ENCODE data around the gene ZDHHC9. TPM values are rescaled to one million over a fixed set of nuclear protein-coding genes. Genes with fewer than 3 reads are reported as not detected.

ZDHHC9 gene
- total RNA-seq, 4 donors from 2014 or later, result 4.2 to 19.7 (median 13.1) TPM

DNA sequence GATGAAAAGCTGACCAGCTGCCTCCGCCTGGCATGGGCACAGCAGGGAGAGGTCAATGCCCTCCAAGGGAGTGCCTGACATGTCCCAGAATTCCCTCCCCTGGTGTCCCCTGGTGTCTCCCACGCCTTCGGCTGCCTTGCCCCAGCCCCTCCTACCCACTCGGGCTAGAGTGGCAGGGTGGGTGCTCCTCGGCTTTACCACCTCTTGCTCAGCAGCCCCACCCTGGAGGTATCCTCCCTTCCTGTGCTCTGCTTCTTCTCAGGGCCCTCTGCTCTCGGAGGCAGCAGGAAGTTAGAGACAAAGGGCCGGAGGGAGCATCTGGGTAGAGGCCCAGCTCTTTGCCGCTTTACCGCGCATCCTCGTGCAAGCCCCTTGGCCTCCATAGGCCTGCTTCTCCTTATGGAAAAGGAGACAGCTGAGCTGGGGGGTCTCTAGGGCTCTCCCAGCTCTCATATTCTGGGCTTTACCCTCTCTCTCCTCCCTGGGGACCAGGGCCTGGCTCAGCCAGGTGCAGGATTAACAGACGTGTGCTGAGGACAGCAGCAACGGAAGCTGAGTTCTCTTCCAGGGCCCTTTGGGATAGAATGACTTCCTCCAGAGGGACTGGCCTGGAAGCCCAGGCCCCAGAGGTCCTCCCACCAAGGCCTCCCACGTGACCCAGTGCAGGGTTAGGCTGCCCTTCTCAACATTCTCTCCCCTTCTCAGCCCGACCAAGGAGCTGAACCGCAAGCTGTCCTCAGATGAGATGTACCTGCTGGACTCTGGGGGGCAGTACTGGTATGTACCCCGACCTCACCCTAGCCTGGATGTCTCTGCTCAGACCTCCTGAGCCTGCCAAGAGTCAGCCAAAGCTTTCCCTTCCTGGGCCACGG is 87.7 kb downstream of the ZDHHC9 start:
- no peaks in the 10 kb centered on the region for H3K36me3 ChIP-seq
- H3K4me3 ChIP-seq, result no peak overlapping the region
- 76% methylated on average over 13 of the region's 18 CpGs for WGBS
- no peaks in the 10 kb centered on the region for H3K27me3 ChIP-seq
- TF ChIP-seq EP300 (IDR thresholded peaks at IDR 0.05) (no peak), POLR2A (IDR thresholded peaks at IDR 0.05; ENCODE audit: low read depth) (no peak), POLR2AphosphoS5 (IDR thresholded peaks at IDR 0.05) (no peak)
- TF ChIP-seq, protein P1, sequence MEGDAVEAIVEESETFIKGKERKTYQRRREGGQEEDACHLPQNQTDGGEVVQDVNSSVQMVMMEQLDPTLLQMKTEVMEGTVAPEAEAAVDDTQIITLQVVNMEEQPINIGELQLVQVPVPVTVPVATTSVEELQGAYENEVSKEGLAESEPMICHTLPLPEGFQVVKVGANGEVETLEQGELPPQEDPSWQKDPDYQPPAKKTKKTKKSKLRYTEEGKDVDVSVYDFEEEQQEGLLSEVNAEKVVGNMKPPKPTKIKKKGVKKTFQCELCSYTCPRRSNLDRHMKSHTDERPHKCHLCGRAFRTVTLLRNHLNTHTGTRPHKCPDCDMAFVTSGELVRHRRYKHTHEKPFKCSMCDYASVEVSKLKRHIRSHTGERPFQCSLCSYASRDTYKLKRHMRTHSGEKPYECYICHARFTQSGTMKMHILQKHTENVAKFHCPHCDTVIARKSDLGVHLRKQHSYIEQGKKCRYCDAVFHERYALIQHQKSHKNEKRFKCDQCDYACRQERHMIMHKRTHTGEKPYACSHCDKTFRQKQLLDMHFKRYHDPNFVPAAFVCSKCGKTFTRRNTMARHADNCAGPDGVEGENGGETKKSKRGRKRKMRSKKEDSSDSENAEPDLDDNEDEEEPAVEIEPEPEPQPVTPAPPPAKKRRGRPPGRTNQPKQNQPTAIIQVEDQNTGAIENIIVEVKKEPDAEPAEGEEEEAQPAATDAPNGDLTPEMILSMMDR (IDR thresholded peaks at IDR 0.05), result no peak
- no peak for DNase-seq (ENCODE audit: extremely low spot score)
- no peak overlapping the region for H3K27ac ChIP-seq (replicated peaks in 1 of 4)
- H3K4me1 ChIP-seq, result no peaks in the 10 kb centered on the region
- H3K9me3 ChIP-seq, result no peaks in the 10 kb centered on the region
- intact Hi-C loops (cut with DNase I), result no loop called here

DNA sequence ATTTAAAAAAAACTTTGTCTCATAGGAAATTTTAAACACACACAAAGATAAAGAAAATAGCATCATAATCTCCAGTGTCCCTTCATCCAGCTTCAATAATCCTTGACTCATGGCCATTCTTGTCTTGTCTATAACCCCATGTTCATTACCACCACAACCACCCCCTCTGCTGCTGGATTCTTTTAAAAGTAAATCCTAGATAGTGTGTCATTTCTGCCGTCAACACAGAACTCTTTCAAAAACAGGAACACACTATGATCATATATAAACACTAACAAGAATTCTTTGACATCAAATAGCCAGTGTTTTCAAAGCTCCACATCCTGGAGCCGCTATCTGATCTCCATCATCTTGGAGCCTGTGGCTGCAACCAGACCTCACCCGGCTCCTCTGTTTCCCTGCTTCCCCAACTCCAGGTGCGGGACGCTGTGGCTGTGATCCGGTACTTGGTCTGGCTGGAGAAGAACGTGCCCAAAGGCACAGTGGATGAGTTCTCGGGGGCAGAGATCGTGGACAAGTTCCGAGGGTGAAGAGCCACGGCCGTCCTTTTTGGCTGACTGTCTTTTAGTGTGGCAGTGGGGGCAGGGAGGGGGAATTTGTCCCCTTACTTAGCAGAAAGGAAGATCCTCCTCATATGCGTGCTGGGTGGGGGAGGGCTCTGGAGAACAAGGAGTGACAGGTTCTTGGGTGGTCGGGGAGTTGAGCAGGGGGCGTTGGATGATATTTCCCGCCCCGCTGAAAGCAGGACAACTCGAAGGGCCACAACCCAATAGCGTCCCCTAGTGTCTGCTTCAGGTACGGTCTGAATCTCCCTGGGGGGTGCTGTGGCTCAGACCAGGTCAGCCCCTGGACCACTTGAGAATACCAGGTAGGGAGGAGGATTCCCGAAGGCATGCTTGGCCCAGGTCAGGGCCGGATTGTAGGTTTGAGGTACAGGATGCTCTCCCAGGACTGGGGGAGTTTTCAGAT is 89.3 kb downstream of the ZDHHC9 start:
- Histone ChIP-seq H3K4me3 (no peak overlapping the region), H3K36me3 (no peaks in the 10 kb centered on the region), H3K4me1 (no peaks in the 10 kb centered on the region), H3K27me3 (no peaks in the 10 kb centered on the region), H3K9me3 (no peaks in the 10 kb centered on the region), H3K27ac (replicated peaks in 1 of 4) (no peak overlapping the region)
- DNase-seq (ENCODE audit: extremely low spot score), result no peak
- TF ChIP-seq EP300 (IDR thresholded peaks at IDR 0.05) (no peak), POLR2AphosphoS5 (IDR thresholded peaks at IDR 0.05) (no peak), POLR2A (IDR thresholded peaks at IDR 0.05; ENCODE audit: low read depth) (no peak)
- TF ChIP-seq, protein P1 (IDR thresholded peaks at IDR 0.05), result no peak
- 74% methylated on average over 18 of the region's 22 CpGs for whole genome bisulfite sequencing
- intact Hi-C loops (cut with DNase I), result no loop called here

Small RNA genes lying within 50 kb of the gene (small RNA-seq; reads per million reads assigned to genes)
- gene RF00017, result 0 reads per million in 3 donors

Other genes starting within 250 kb of the ZDHHC9 start
- gene APLN, start 188.9 kb downstream of the ZDHHC9 start, total RNA-seq, result under 1 TPM; 0.42 to 0.99 (median 0.78) TPM
- gene XPNPEP2, start 104.9 kb downstream of the ZDHHC9 start, total RNA-seq, result 10 to 100 TPM in 1 of 4 donors, 1 to 10 TPM in 3; 3.3 to 14.4 (median 5.0) TPM
- gene SASH3, start 63.9 kb downstream of the ZDHHC9 start, total RNA-seq, result 10 to 100 TPM in 1 of 4 donors, 1 to 10 TPM in 3; 3.9 to 10.4 (median 6.3) TPM
- gene UTP14A, start 62.3 kb upstream of the ZDHHC9 start, total RNA-seq, result 10 to 100 TPM in 3 of 4 donors, 1 to 10 TPM in 1; 9.6 to 16.1 (median 13.5) TPM
- gene BCORL1, start 138.7 kb upstream of the ZDHHC9 start, total RNA-seq, result 10 to 100 TPM in 2 of 4 donors, 1 to 10 TPM in 2; 3.8 to 13.8 (median 10.5) TPM

Measured in esophagus muscularis mucosa (tissue), 4 donors.